ENCODE data around the gene ERN1. TPM values are rescaled to one million over a fixed set of nuclear protein-coding genes. Genes with fewer than 3 reads are reported as not detected.
"Not testable (repeated sequence)": the region's sequence is repeated elsewhere in the genome, so short reads cannot be mapped to it uniquely, and the experiment has no call there.

ERN1 gene
- total and polyA plus RNA-seq, 2 donors: 5.9 to 7.4 TPM

GRCh38 chr17:64028874-64029464 is 101.0 kb downstream of the ERN1 start:
- no peaks in the 10 kb centered on the region for H3K27me3 ChIP-seq (ENCODE audit: control insufficient read depth in 2 of 2, insufficient read depth in 1 of 2, low read length in 1 of 2)
- peaks cover 0 to 30% of the 10 kb centered on the region in 2 donors for H3K4me1 ChIP-seq (ENCODE audit: control insufficient read depth in 2 of 2, insufficient read depth in 2 of 2, low read length in 2 of 2)
- H3K27ac ChIP-seq (ENCODE audit: low read depth in 1 of 2, low read length in 1 of 2): no peak overlapping the region
- no peaks in the 10 kb centered on the region for H3K36me3 ChIP-seq (ENCODE audit: control insufficient read depth in 2 of 2, insufficient read depth in 2 of 2, low read length in 1 of 2)
- no peak overlapping the region for H3K4me3 ChIP-seq (ENCODE audit: low read length in 2 of 2)
- peak in 4 of 9 donors; percentile 60 to 76 (median 73) for DNase-seq (ENCODE audit: low read depth in 6 of 9, low spot score in 9 of 9)
- WGBS: 31% methylated on average over 3 of the region's 3 CpGs
- peaks cover 0 to 9% of the 10 kb centered on the region in 2 donors for H3K9me3 ChIP-seq (ENCODE audit: control insufficient read depth in 2 of 2, insufficient read depth in 1 of 2, low read length in 1 of 2)

GRCh38 chr17:64025732-64026294 is 104.1 kb downstream of the ERN1 start:
- peak overlapping the region in 1 of 2 donors; percentile 71 for H3K27ac ChIP-seq (ENCODE audit: low read depth in 1 of 2, low read length in 1 of 2)
- H3K9me3 ChIP-seq (ENCODE audit: control insufficient read depth in 2 of 2, insufficient read depth in 1 of 2, low read length in 1 of 2): peaks cover 0 to 9% of the 10 kb centered on the region in 2 donors
- H3K36me3 ChIP-seq (ENCODE audit: control insufficient read depth in 2 of 2, insufficient read depth in 2 of 2, low read length in 1 of 2): no peaks in the 10 kb centered on the region
- H3K4me3 ChIP-seq (ENCODE audit: low read length in 2 of 2): no peak overlapping the region
- no peaks in the 10 kb centered on the region for H3K27me3 ChIP-seq (ENCODE audit: control insufficient read depth in 2 of 2, insufficient read depth in 1 of 2, low read length in 1 of 2)
- H3K4me1 ChIP-seq (ENCODE audit: control insufficient read depth in 2 of 2, insufficient read depth in 2 of 2, low read length in 2 of 2): peaks cover 9 to 51% of the 10 kb centered on the region in 2 donors
- 4% methylated on average over 21 of the region's 21 CpGs for WGBS
- peak; percentile 69 to 95 (median 85) for DNase-seq (ENCODE audit: low read depth in 6 of 9, low spot score in 9 of 9)

GRCh38 chr17:64024781-64025731 is 104.9 kb downstream of the ERN1 start:
- DNase-seq (ENCODE audit: low read depth in 6 of 9, low spot score in 9 of 9): no peak
- no peak overlapping the region for H3K4me3 ChIP-seq (ENCODE audit: low read length in 2 of 2)
- H3K4me1 ChIP-seq (ENCODE audit: control insufficient read depth in 2 of 2, insufficient read depth in 2 of 2, low read length in 2 of 2): peaks cover 9 to 54% of the 10 kb centered on the region in 2 donors
- H3K9me3 ChIP-seq (ENCODE audit: control insufficient read depth in 2 of 2, insufficient read depth in 1 of 2, low read length in 1 of 2): peaks cover 0 to 9% of the 10 kb centered on the region in 2 donors
- peak overlapping the region; percentile 42 to 71 for H3K27ac ChIP-seq (ENCODE audit: low read depth in 1 of 2, low read length in 1 of 2)
- H3K36me3 ChIP-seq (ENCODE audit: control insufficient read depth in 2 of 2, insufficient read depth in 2 of 2, low read length in 1 of 2): no peaks in the 10 kb centered on the region
- WGBS: 78% methylated on average over 19 of the region's 19 CpGs
- H3K27me3 ChIP-seq (ENCODE audit: control insufficient read depth in 2 of 2, insufficient read depth in 1 of 2, low read length in 1 of 2): no peaks in the 10 kb centered on the region

GRCh38 chr17:64024215-64024654 is 105.7 kb downstream of the ERN1 start:
- Histone ChIP-seq H3K9me3 (ENCODE audit: control insufficient read depth in 2 of 2, insufficient read depth in 1 of 2, low read length in 1 of 2) (peaks cover 0 to 9% of the 10 kb centered on the region in 2 donors), H3K4me3 (ENCODE audit: low read length in 2 of 2) (no peak overlapping the region), H3K27ac (ENCODE audit: low read depth in 1 of 2, low read length in 1 of 2) (peak overlapping the region; percentile 31 to 71), H3K4me1 (ENCODE audit: control insufficient read depth in 2 of 2, insufficient read depth in 2 of 2, low read length in 2 of 2) (peaks cover 11 to 62% of the 10 kb centered on the region in 2 donors), H3K36me3 (ENCODE audit: control insufficient read depth in 2 of 2, insufficient read depth in 2 of 2, low read length in 1 of 2) (no peaks in the 10 kb centered on the region), H3K27me3 (ENCODE audit: control insufficient read depth in 2 of 2, insufficient read depth in 1 of 2, low read length in 1 of 2) (no peaks in the 10 kb centered on the region)
- no peak for DNase-seq (ENCODE audit: low read depth in 6 of 9, low spot score in 9 of 9)
- 71% methylated on average over 8 of the region's 8 CpGs for WGBS

GRCh38 chr17:64022611-64023063 is 107.3 kb downstream of the ERN1 start:
- no peak for DNase-seq (ENCODE audit: low read depth in 6 of 9, low spot score in 9 of 9)
- Histone ChIP-seq H3K4me1 (ENCODE audit: control insufficient read depth in 2 of 2, insufficient read depth in 2 of 2, low read length in 2 of 2) (peaks cover 20 to 69% of the 10 kb centered on the region in 2 donors), H3K4me3 (ENCODE audit: low read length in 2 of 2) (no peak overlapping the region), H3K27ac (ENCODE audit: low read depth in 1 of 2, low read length in 1 of 2) (peak overlapping the region; percentile 33 to 59), H3K27me3 (ENCODE audit: control insufficient read depth in 2 of 2, insufficient read depth in 1 of 2, low read length in 1 of 2) (no peaks in the 10 kb centered on the region), H3K9me3 (ENCODE audit: control insufficient read depth in 2 of 2, insufficient read depth in 1 of 2, low read length in 1 of 2) (peaks cover 0 to 12% of the 10 kb centered on the region in 2 donors), H3K36me3 (ENCODE audit: control insufficient read depth in 2 of 2, insufficient read depth in 2 of 2, low read length in 1 of 2) (no peaks in the 10 kb centered on the region)
- 65% methylated on average over 5 of the region's 5 CpGs for WGBS

- Histone ChIP-seq H3K27ac (ENCODE audit: low read depth in 1 of 2, low read length in 1 of 2) (peak within 1 kb of the TSS; percentile 93 to 97), H3K27me3 (ENCODE audit: control insufficient read depth in 2 of 2, insufficient read depth in 1 of 2, low read length in 1 of 2) (no peaks in the 10 kb centered on the region), H3K9me3 (ENCODE audit: control insufficient read depth in 2 of 2, insufficient read depth in 1 of 2, low read length in 1 of 2) (peaks cover 0 to 3% of the 10 kb centered on the region in 2 donors), H3K4me3 (ENCODE audit: low read length in 2 of 2) (peak within 1 kb of the TSS; percentile 57 to 61), H3K4me1 (ENCODE audit: control insufficient read depth in 2 of 2, insufficient read depth in 2 of 2, low read length in 2 of 2) (peaks cover 31 to 64% of the 10 kb centered on the region in 2 donors), H3K36me3 (ENCODE audit: control insufficient read depth in 2 of 2, insufficient read depth in 2 of 2, low read length in 1 of 2) (no peaks in the 10 kb centered on the region)
- peak; percentile 76 to 95 (median 88) for DNase-seq (ENCODE audit: low read depth in 6 of 9, low spot score in 9 of 9)
- under 1% methylated on average over 23 of the region's 23 CpGs for WGBS
Observed at GRCh38 chr17:64020056-64020766, 109.7 kb downstream of the ERN1 start, which contains the start of gene ICAM2. Gene ICAM2, minus strand, starts transcription at chr17:64020633. Its CDS starts 13,942 bp downstream, at chr17:64006691.

- not testable (repeated sequence) for DNase-seq (ENCODE audit: low read depth in 6 of 9, low spot score in 9 of 9); H3K36me3 ChIP-seq (ENCODE audit: control insufficient read depth in 2 of 2, insufficient read depth in 2 of 2, low read length in 1 of 2); H3K27me3 ChIP-seq (ENCODE audit: control insufficient read depth in 2 of 2, insufficient read depth in 1 of 2, low read length in 1 of 2); H3K9me3 ChIP-seq (ENCODE audit: control insufficient read depth in 2 of 2, insufficient read depth in 1 of 2, low read length in 1 of 2)
- peaks cover 31 to 64% of the 10 kb centered on the region in 2 donors for H3K4me1 ChIP-seq (ENCODE audit: control insufficient read depth in 2 of 2, insufficient read depth in 2 of 2, low read length in 2 of 2)
- H3K4me3 ChIP-seq (ENCODE audit: low read length in 2 of 2): peak overlapping the region; percentile 57 to 61
- H3K27ac ChIP-seq (ENCODE audit: low read depth in 1 of 2, low read length in 1 of 2): peak overlapping the region; percentile 93 to 97
- 45% methylated on average over 9 of the region's 9 CpGs for WGBS
Observed at GRCh38 chr17:64019551-64019961, 110.4 kb downstream of the ERN1 start.

- peaks cover 28 to 50% of the 10 kb centered on the region in 2 donors for H3K4me1 ChIP-seq (ENCODE audit: control insufficient read depth in 2 of 2, insufficient read depth in 2 of 2, low read length in 2 of 2)
- peaks cover 0 to 3% of the 10 kb centered on the region in 2 donors for H3K9me3 ChIP-seq (ENCODE audit: control insufficient read depth in 2 of 2, insufficient read depth in 1 of 2, low read length in 1 of 2)
- DNase-seq (ENCODE audit: low read depth in 6 of 9, low spot score in 9 of 9): no peak
- WGBS: 72% methylated on average over 2 of the region's 2 CpGs
- H3K4me3 ChIP-seq (ENCODE audit: low read length in 2 of 2): no peak overlapping the region
- H3K36me3 ChIP-seq (ENCODE audit: control insufficient read depth in 2 of 2, insufficient read depth in 2 of 2, low read length in 1 of 2): no peaks in the 10 kb centered on the region
- no peaks in the 10 kb centered on the region for H3K27me3 ChIP-seq (ENCODE audit: control insufficient read depth in 2 of 2, insufficient read depth in 1 of 2, low read length in 1 of 2)
- H3K27ac ChIP-seq (ENCODE audit: low read depth in 1 of 2, low read length in 1 of 2): no peak overlapping the region
Observed at GRCh38 chr17:64017381-64017980, 112.5 kb downstream of the ERN1 start.
